Activated CD8-positive, alpha-beta memory T cell treated with anti-CD3 and anti-CD28 coated beads for 48 hours (primary cell): ENCODE measurements around the gene SLC25A11.
"Not testable (repeated sequence)": the region's sequence is repeated elsewhere in the genome, so short reads cannot be mapped to it uniquely, and the experiment has no call there.

Experiments
- DNase-seq, 3 experiments: peaks; one replicate each; pipeline ENCODE4 v3.0.0-alpha.2; 2020; ENCODE audit warnings: low read depth in 2 of 3, low spot score in 2 of 3

SLC25A11 gene

GRCh38 chr17:4945944-4946280 lies 6.1 kb upstream of the SLC25A11 start:
- DNase-seq: no peak

GRCh38 chr17:4945176-4945943 lies 5.5 kb upstream of the SLC25A11 start:
- DNase-seq: peak; percentile 64 to 75 (median 68)

GRCh38 chr17:4944554-4945175 lies 4.8 kb upstream of the SLC25A11 start:
- peak in 1 of 3 experiments; percentile 25 for DNase-seq

- DNase-seq: peak in 1 of 3 experiments; percentile 27
Measured at GRCh38 chr17:4944163-4944553, 4.3 kb upstream of the SLC25A11 start.

- DNase-seq: no peak
Measured at GRCh38 chr17:4942760-4943508, 3.1 kb upstream of the SLC25A11 start.

- DNase-seq: no peak
Measured at GRCh38 chr17:4941319-4941610, 1.4 kb upstream of the SLC25A11 start.

- peak in 1 of 3 experiments; percentile 26 for DNase-seq
Measured at GRCh38 chr17:4940555-4941318, 891 bp upstream of the SLC25A11 start.

GRCh38 chr17:4939546-4939795 lies 375 bp downstream of the SLC25A11 start:
- DNase-seq: no peak

- no peak for DNase-seq
Measured at GRCh38 chr17:4938688-4939545, 929 bp downstream of the SLC25A11 start.

- no peak for DNase-seq
Measured at GRCh38 chr17:4938069-4938491, 1.8 kb downstream of the SLC25A11 start.

- DNase-seq: no peak
Measured at GRCh38 chr17:4937553-4937952, 2.3 kb downstream of the SLC25A11 start.

- no peak for DNase-seq
Measured at GRCh38 chr17:4936436-4936835, 3.4 kb downstream of the SLC25A11 start.

GRCh38 chr17:4935650-4936049 lies 4.2 kb downstream of the SLC25A11 start:
- no peak for DNase-seq

- DNase-seq: no peak
Measured at GRCh38 chr17:4934173-4934979, 5.5 kb downstream of the SLC25A11 start.

GRCh38 chr17:4933646-4934045 lies 6.2 kb downstream of the SLC25A11 start:
- DNase-seq: no peak

- DNase-seq: no peak
Measured at GRCh38 chr17:4932756-4933155, 7.1 kb downstream of the SLC25A11 start.

GRCh38 chr17:4931963-4932362 lies 7.9 kb downstream of the SLC25A11 start, which contains the start of gene GP1BA:
GP1BA (plus strand) TSS chr17:4932277; CDS start chr17:4932605, 328 bp downstream.
- no peak for DNase-seq

GRCh38 chr17:4928881-4929280 lies 11.0 kb downstream of the SLC25A11 start:
- DNase-seq: no peak

GRCh38 chr17:4926577-4927335 lies 13.1 kb downstream of the SLC25A11 start:
- DNase-seq: not testable (repeated sequence)
